Upper lobe of right lung (tissue), 1 donor: ENCODE measurements around the gene CNTNAP2. TPM values are rescaled to one million over a fixed set of nuclear protein-coding genes. Genes with fewer than 3 reads are reported as not detected.

Source experiments
- ATAC-seq: fragments of 200-7000 bp; cut with Tn5 transposase; one replicate; pipeline ENCODE4 v1.9.1; 2020; ENCODE audit warnings: mild to moderate bottlenecking, moderate library complexity
- DNase-seq: peaks from one replicate; pipeline ENCODE4 v3.0.0-alpha.2; 2020
- H3K27ac ChIP-seq: fragments of 200-600 bp; one replicate; pipeline ENCODE4 v1.8.0; 2022
- H3K27me3 ChIP-seq: fragments of 200-600 bp; one replicate; pipeline ENCODE4 v1.8.0; 2022; ENCODE audit warnings: mild to moderate bottlenecking
- H3K36me3 ChIP-seq: fragments of 200-600 bp; one replicate; pipeline ENCODE4 v1.8.0; 2022
- H3K4me1 ChIP-seq: fragments of 200-600 bp; one replicate; pipeline ENCODE4 v1.8.0; 2022
- H3K4me3 ChIP-seq: fragments of 200-600 bp; one replicate; pipeline ENCODE4 v1.8.0; 2022; ENCODE audit warnings: mild to moderate bottlenecking
- H3K9me3 ChIP-seq: fragments of 200-600 bp; one replicate; pipeline ENCODE4 v1.8.0; 2022
- intact Hi-C: fragments of 100-400 bp; cut with DNase I; formaldehyde crosslinking; loops from one replicate; pipeline ENCODE4 v1.11.0; 2022
- total RNA-seq: library from RNA; stranded (reverse); fragmentation: NEBNext Ultra II Directional; extraction: Animal tissue kit (Norgen Biotek cat#: 25700); gene quantifications from one replicate; pipeline ENCODE4 v1.2.1, GENCODE V29; 2021
- TF ChIP-seq, protein P1 (sequence below): fragments of 200-600 bp; IDR thresholded peaks from one replicate; pipeline ENCODE4 v1.8.0; 2022; ENCODE audit warnings: antibody characterized with exemption
- donor health status: DM: no; HTN: yes; CAD: no; lungs with severe emphysema.

The CNTNAP2 gene
- total RNA-seq, 1 donor from 2014 or later = 0.41 TPM

DNA sequence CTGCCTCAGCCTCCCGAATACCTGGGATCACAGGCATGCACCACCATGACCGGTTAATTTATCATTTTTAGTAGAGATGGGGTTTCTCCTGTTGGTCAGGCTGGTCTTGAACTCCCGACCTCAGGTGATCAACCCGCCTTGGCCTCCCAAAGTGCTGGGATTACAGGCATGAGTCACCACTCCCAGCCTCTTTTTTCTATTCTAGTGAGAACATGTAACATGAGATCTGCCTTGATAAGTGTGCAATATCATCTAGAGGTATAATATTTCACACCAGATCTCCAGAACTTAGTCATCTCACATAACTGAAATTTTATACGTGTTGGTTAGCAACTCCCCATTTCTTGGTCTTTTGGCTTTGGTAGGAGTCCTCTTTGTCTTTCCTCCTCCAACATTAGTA lies 656.9 kb downstream of the CNTNAP2 start:
- H3K27ac ChIP-seq = no peak overlapping the region
- TF ChIP-seq, protein P1, sequence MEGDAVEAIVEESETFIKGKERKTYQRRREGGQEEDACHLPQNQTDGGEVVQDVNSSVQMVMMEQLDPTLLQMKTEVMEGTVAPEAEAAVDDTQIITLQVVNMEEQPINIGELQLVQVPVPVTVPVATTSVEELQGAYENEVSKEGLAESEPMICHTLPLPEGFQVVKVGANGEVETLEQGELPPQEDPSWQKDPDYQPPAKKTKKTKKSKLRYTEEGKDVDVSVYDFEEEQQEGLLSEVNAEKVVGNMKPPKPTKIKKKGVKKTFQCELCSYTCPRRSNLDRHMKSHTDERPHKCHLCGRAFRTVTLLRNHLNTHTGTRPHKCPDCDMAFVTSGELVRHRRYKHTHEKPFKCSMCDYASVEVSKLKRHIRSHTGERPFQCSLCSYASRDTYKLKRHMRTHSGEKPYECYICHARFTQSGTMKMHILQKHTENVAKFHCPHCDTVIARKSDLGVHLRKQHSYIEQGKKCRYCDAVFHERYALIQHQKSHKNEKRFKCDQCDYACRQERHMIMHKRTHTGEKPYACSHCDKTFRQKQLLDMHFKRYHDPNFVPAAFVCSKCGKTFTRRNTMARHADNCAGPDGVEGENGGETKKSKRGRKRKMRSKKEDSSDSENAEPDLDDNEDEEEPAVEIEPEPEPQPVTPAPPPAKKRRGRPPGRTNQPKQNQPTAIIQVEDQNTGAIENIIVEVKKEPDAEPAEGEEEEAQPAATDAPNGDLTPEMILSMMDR = no peak
- H3K4me1 ChIP-seq = no peaks in the 10 kb centered on the region
- H3K4me3 ChIP-seq = no peak overlapping the region
- no peaks in the 10 kb centered on the region for H3K27me3 ChIP-seq
- H3K36me3 ChIP-seq = no peaks in the 10 kb centered on the region
- DNase-seq = no peak
- H3K9me3 ChIP-seq = no peaks in the 10 kb centered on the region
- intact Hi-C loops = no loop called here
- no peak for ATAC-seq

DNA sequence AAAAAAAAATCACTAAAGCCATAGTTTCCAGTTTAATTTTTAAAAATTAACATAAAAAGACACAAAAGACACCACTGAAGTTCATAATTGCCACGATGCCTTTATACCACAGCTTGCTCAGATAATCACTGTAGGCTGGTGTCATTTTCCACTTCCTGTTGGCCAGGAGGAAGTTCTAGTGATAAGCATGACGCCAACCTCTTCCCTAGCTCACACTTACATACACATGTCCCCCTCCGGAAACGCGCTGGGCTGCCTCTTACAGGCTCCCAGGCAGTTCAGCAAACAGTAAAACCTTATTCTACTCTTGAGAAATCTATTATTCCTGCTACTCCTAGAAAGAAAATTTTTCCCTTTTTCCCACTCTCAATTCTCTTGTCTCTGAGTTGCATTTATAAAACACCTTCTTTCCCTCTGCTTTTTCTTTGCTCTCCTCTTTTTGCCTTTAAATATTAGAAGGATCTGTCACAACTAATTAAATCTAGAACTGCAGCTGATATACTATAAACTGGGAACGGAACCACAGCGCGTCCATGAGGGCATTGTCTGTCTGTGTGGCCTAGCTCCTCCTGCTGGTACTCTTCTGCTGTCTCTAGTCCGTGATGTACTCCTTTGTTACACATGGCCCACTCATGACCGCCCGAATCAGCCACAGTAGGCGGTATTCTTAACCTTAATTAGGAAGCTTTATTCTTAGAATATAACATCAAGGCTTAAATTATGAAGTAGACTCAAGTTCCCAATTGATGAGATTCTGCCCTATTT lies 664.9 kb downstream of the CNTNAP2 start:
- DNase-seq (no peak), ATAC-seq (no peak)
- no peaks in the 10 kb centered on the region for H3K36me3 ChIP-seq
- TF ChIP-seq, protein P1 = no peak
- intact Hi-C loops = no loop called here
- no peaks in the 10 kb centered on the region for H3K9me3 ChIP-seq
- no peak overlapping the region for H3K27ac ChIP-seq
- H3K4me1 ChIP-seq = no peaks in the 10 kb centered on the region
- H3K27me3 ChIP-seq = no peaks in the 10 kb centered on the region
- H3K4me3 ChIP-seq = no peak overlapping the region

DNA sequence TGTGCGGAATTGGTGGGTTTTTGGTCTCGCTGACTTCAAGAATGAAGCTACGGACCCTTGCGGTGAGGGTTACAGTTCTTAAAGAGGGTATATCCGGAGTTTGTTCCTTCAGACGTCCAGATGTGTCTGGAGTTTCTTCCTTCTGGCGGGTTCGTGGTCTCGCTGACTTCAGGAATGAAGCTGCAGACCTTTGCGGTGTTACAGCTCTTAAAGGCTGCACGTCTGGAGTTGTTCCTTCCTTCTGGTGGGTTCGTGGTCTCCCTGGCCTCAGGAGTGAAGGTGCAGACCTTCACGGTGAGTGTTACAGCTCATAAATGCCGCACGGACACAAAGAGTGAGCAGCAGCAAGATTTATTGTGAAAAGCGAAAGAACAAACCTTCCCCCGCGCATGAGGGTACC lies 670.7 kb downstream of the CNTNAP2 start:
- intact Hi-C loops = no loop called here
- no peak for ATAC-seq
- Histone ChIP-seq H3K36me3 (no peaks in the 10 kb centered on the region), H3K9me3 (no peaks in the 10 kb centered on the region), H3K27ac (no peak overlapping the region), H3K4me3 (no peak overlapping the region), H3K27me3 (no peaks in the 10 kb centered on the region), H3K4me1 (no peaks in the 10 kb centered on the region)
- DNase-seq = no peak
- TF ChIP-seq, protein P1 = no peak

DNA sequence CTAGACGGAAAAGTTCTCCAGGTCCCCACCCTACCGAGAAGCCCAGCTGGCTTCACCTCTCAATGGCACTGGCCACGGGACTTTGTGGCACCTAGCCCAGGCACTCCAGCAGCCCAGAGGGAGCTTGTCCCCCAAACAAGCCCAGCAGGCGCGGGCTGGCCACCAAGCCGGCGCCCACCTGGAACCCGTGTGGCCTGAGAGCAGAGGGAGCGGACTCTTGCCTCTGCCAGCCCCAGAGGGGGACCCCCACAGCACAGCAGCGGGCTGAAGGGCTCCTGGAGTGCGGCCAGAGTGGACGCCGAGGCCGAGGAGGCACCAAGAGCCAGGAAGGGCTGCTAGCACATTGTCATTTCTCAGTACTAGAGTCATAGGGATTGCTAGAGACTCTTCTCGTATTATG lies 671.4 kb downstream of the CNTNAP2 start:
- TF ChIP-seq, protein P1 = no peak
- DNase-seq (no peak), ATAC-seq (no peak)
- intact Hi-C loops = no loop called here
- Histone ChIP-seq H3K9me3 (no peaks in the 10 kb centered on the region), H3K27ac (no peak overlapping the region), H3K36me3 (no peaks in the 10 kb centered on the region), H3K4me3 (no peak overlapping the region), H3K27me3 (no peaks in the 10 kb centered on the region), H3K4me1 (no peaks in the 10 kb centered on the region)

DNA sequence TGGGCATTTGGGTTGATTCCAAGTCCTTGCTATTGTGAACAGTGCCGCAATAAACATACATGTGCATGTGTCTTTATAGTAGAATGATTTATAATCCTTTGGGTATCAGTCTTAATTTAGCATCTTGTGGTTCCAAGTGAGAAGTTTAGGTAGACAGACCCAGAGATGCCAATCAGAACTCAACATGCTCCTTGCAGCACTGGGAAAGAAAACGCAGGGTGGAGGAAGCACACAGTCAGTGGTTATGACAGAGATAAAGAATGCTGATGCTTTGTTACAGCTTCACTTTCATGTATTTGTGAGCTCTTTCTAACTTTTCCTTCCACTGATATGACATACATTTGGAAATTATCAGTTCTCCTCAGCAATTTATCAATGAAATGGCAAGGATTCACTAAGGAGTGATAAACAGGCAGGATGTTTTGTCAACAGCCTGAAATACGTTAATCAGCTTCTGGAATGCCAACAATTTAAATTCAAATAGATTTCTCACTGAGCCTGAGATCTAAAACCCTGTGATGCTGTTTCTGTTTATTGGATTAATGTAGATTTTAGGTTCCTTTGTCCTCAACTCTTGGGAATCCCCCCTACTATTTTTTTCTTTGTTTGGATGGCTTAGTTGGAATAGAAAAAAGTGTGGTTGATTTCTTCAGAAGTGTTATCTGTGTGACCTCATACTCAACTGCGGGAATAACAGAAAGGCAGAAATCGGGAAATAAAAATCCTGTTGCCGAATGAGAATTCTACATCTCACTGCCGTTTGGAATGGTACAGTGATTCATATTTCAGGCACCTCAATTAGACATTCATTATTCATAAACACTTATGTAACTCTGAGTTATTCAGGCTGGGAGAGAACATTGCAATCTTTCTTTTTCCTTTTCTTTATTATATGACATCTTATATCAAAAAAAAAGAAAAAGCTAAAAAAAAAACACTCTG lies 675.0 kb downstream of the CNTNAP2 start:
- DNase-seq = no peak
- intact Hi-C loops = no loop called here
- no peaks in the 10 kb centered on the region for H3K4me1 ChIP-seq
- no peak overlapping the region for H3K27ac ChIP-seq
- H3K36me3 ChIP-seq = no peaks in the 10 kb centered on the region
- H3K9me3 ChIP-seq = peaks cover 4% of the 10 kb centered on the region
- H3K27me3 ChIP-seq = no peaks in the 10 kb centered on the region
- H3K4me3 ChIP-seq = no peak overlapping the region
- ATAC-seq = no peak
- TF ChIP-seq, protein P1 = no peak
